CD4-positive, CD25-positive, alpha-beta regulatory T cell (primary cell): ENCODE data around the gene FERMT3. TPM values are rescaled to one million over a fixed set of nuclear protein-coding genes. Genes with fewer than 3 reads are reported as not detected.

ENCODE experiments used
- ATAC-seq, 2 donors: fragments of 150-1000 bp; cut with Tn5 transposase; one replicate each; pipeline ENCODE4 v1.10.0; 2021; ENCODE audit warnings: low read depth in 2 of 2, moderate number of reproducible peaks in 2 of 2, moderate library complexity in 1 of 2
- DNase-seq, 3 donors: peaks; one replicate each; pipeline versions ENCODE4 v3.0.0 to v3.0.0-alpha.2; 2012 to 2022; ENCODE audit warnings: mixed read lengths in 1 of 3
- H3K27ac ChIP-seq: one replicate; pipeline ENCODE4 v1.7.0; 2013; ENCODE audit warnings: mild to moderate bottlenecking, low read length; ENCODE audit not compliant: insufficient read depth, poor library complexity, severe bottlenecking
- H3K27me3 ChIP-seq: one replicate; pipeline ENCODE4 v1.7.0; 2013; ENCODE audit warnings: low read length; ENCODE audit not compliant: control insufficient read depth, insufficient read depth
- H3K36me3 ChIP-seq: one replicate; pipeline ENCODE4 v1.7.0; 2013; ENCODE audit warnings: mild to moderate bottlenecking, low read length, moderate library complexity; ENCODE audit not compliant: control insufficient read depth, insufficient read depth
- H3K4me1 ChIP-seq: 2 replicates; pipeline ENCODE4 v1.7.0; 2013; ENCODE audit warnings: mild to moderate bottlenecking, low read length; ENCODE audit not compliant: insufficient read depth, control insufficient read depth, poor library complexity, severe bottlenecking
- H3K4me3 ChIP-seq: one replicate; pipeline ENCODE4 v1.7.0; 2013; ENCODE audit warnings: low read depth, mild to moderate bottlenecking, low read length, moderate library complexity
- H3K9me3 ChIP-seq, 2 experiments: 1 replicate in 1 of 2; 2 replicates in 1 of 2; pipeline ENCODE4 v1.7.0; 2013; ENCODE audit warnings: low read length in 2 of 2, mild to moderate bottlenecking in 1 of 2, moderate library complexity in 1 of 2; ENCODE audit not compliant: control insufficient read depth in 2 of 2
- H3K27ac Mint-ChIP-seq, 3 donors: one replicate each; pipeline ENCODE4 v1.8.0; 2020 to 2022; ENCODE audit warnings: mild to moderate bottlenecking in 3 of 3, mixed read lengths in 3 of 3, moderate library complexity in 2 of 3
- H3K27me3 Mint-ChIP-seq: one replicate; pipeline ENCODE4 v1.8.0; 2022; ENCODE audit warnings: mild to moderate bottlenecking, mixed read lengths
- H3K36me3 Mint-ChIP-seq: one replicate; pipeline ENCODE4 v1.8.0; 2020; ENCODE audit warnings: mixed read lengths
- H3K4me1 Mint-ChIP-seq, 4 donors: one replicate each; pipeline ENCODE4 v1.8.0; 2020 to 2022; ENCODE audit warnings: mixed read lengths in 4 of 4, mild to moderate bottlenecking in 1 of 4
- H3K4me3 Mint-ChIP-seq, 4 donors: one replicate each; pipeline ENCODE4 v1.8.0; 2020 to 2022; ENCODE audit warnings: mild to moderate bottlenecking in 4 of 4, mixed read lengths in 4 of 4, moderate library complexity in 3 of 4
- H3K9me3 Mint-ChIP-seq, 7 donors: one replicate each; pipeline ENCODE4 v1.8.0; 2020 to 2022; ENCODE audit warnings: mixed read lengths in 7 of 7, mild to moderate bottlenecking in 3 of 7, moderate library complexity in 2 of 7
- polyA plus RNA-seq, 4 donors: library from polyadenylated mRNA; unstranded; fragments of 300-500 nt; fragmentation: Illumina TruSeq; gene quantifications; one replicate each; pipeline ENCODE4 v1.2.3, GENCODE V29; 2021
- total RNA-seq: library from RNA; stranded (reverse); gene quantifications from one replicate; pipeline ENCODE4 v1.2.3, GENCODE V29; 2022

The FERMT3 gene
- total and polyA plus RNA-seq, 5 donors from 2014 or later = 151 to 183 (median 167) TPM

DNA sequence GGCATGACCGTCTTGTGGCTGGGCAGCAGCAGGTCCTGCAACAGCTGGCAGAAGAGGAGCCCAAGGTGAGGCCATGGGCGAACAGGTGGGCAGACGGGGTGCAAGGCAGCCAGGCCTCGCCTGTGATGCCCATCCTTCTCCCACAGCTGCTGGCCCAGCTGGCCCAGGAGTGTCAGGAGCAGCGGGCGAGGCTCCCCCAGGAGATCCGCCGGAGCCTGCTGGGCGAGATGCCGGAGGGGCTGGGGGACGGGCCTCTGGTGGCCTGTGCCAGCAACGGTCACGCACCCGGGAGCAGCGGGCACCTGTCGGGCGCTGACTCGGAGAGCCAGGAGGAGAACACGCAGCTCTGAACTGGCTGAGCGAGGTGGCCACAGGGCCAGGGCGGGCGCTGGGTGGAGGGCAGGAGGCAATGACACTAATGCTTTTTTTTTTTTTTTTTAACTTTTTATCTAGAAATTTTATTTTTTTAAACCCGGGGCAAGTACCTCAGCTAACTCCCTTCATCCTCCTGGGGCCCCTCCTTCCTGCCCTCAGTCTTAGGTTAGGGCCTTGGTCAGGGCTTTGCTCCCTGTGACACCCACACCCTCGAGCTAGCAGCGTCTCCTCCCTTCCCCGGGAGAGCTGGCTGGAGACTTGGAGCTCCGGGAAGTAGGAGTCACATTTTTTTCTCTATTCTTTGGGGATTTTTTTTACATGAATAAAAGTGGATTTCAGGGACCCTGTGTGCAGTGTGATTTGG is 60.9 kb downstream of the FERMT3 start:
- Mint-ChIP-seq H3K9me3 (peaks cover 0 to 3% (median 0%) of the 10 kb centered on the region in 7 donors), H3K27ac (peak overlapping the region in 2 of 3 donors; percentile 65 to 77), H3K4me1 (peaks cover 0 to 33% (median 19%) of the 10 kb centered on the region in 4 donors), H3K4me3 (peak overlapping the region in 2 of 4 donors; percentile 78 to 96), H3K27me3 (peaks cover 8% of the 10 kb centered on the region), H3K36me3 (no peaks in the 10 kb centered on the region)
- Histone ChIP-seq H3K36me3 (no peaks in the 10 kb centered on the region), H3K27me3 (no peaks in the 10 kb centered on the region), H3K4me1 (peaks cover 27% of the 10 kb centered on the region), H3K27ac (no peak overlapping the region), H3K4me3 (no peak overlapping the region), H3K9me3 (no peaks in the 10 kb centered on the region)
- ATAC-seq = no peak
- no peak for DNase-seq

DNA sequence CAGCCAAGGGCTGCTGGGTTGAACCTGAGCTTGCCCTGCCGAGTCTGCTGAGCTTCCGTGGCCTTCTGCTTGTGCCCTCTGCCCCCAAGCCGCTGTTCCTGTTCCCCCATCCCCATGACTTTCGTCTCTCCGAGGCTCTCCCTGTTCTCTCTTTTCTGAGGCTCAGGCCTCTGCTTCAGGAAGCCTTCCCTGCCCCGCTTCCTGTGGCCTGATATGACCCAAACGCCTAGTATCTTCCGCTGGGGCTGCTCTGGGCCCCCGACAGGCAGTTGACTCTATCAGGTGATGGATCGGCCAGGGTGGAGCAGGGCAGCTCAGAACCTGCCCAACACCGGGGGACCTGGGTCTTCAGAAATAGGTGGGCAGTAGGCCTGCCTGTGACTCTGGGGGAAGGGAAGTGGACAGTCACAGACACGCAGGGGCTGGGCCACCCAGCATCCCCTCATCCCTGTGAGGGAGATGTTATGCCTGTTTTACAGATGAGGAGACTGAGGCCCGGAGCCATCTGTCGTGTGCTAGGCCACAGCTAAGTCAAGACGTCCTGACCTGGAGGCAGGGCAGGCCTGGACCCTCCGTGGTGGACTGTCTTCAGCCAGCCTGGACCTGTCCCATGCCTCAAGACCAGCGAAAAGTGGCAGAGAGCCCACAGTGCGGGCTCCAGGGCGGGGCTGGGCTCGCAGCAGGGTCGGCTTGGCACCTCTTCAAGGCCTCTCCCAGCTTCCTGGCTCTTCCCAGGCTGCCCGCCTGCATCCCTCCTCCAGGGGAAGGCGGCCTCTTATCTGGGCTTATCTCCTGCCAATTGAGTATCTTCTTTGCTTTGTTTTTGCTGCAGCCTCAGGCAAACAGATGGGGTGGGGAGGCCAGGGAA is 61.7 kb downstream of the FERMT3 start:
- Histone ChIP-seq H3K27me3 (no peaks in the 10 kb centered on the region), H3K9me3 (no peaks in the 10 kb centered on the region), H3K27ac (peak overlapping the region; percentile 98), H3K36me3 (no peaks in the 10 kb centered on the region), H3K4me3 (peak overlapping the region; percentile 59), H3K4me1 (peaks cover 27% of the 10 kb centered on the region)
- Mint-ChIP-seq H3K27ac (peak overlapping the region; percentile 92 to 98 (median 95)), H3K9me3 (peaks cover 0 to 3% (median 0%) of the 10 kb centered on the region in 7 donors), H3K27me3 (peaks cover 8% of the 10 kb centered on the region), H3K4me3 (peak overlapping the region; percentile 92 to 97 (median 96)), H3K36me3 (no peaks in the 10 kb centered on the region), H3K4me1 (peaks cover 0 to 33% (median 19%) of the 10 kb centered on the region in 4 donors)
- no peak for ATAC-seq
- no peak for DNase-seq

DNA sequence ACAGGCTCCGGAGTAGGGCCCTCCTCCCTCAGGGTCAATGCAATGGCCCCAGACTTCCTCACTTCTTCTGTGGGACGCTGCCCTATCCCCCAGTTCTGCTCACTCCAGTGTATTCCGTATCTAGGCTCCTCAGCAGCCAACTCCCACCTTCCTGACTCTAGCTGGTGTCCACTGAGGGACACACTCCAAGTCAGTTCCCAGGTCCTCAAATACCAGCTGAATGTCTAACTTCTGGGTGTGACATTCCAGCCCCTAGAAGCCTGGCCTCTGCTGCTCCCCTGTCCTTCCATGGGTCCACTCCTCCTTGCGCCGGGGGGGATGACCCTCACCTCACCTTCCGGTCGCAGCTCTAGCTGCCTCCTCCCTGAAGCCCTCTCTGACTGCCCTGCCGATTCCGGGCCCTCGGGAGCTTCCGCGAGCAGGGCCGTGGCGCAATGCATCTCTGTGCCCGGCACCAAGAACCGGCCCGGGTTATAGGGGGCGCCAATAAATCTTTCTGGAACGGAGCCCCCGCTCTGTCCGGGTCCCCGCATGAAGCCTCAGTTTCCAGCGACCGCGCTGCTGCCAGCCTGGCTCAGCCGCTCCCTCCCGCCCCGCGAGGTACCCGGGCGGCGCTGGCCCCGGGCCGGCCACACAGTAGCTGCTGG is 62.5 kb downstream of the FERMT3 start:
- no peak for ATAC-seq
- H3K36me3 Mint-ChIP-seq = no peaks in the 10 kb centered on the region
- Histone ChIP-seq H3K27me3 (no peaks in the 10 kb centered on the region), H3K4me3 (peak overlapping the region; percentile 59), H3K9me3 (no peaks in the 10 kb centered on the region), H3K27ac (peak overlapping the region; percentile 98), H3K36me3 (no peaks in the 10 kb centered on the region), H3K4me1 (peaks cover 27% of the 10 kb centered on the region)
- H3K27ac Mint-ChIP-seq = peak overlapping the region; percentile 77 to 98 (median 95)
- H3K9me3 Mint-ChIP-seq = peaks cover 0 to 3% (median 0%) of the 10 kb centered on the region in 7 donors
- peaks cover 8% of the 10 kb centered on the region for H3K27me3 Mint-ChIP-seq
- peak overlapping the region; percentile 92 to 97 (median 96) for H3K4me3 Mint-ChIP-seq
- peak in 1 of 3 donors; percentile 58 for DNase-seq
- H3K4me1 Mint-ChIP-seq = peaks cover 0 to 33% (median 19%) of the 10 kb centered on the region in 4 donors

DNA sequence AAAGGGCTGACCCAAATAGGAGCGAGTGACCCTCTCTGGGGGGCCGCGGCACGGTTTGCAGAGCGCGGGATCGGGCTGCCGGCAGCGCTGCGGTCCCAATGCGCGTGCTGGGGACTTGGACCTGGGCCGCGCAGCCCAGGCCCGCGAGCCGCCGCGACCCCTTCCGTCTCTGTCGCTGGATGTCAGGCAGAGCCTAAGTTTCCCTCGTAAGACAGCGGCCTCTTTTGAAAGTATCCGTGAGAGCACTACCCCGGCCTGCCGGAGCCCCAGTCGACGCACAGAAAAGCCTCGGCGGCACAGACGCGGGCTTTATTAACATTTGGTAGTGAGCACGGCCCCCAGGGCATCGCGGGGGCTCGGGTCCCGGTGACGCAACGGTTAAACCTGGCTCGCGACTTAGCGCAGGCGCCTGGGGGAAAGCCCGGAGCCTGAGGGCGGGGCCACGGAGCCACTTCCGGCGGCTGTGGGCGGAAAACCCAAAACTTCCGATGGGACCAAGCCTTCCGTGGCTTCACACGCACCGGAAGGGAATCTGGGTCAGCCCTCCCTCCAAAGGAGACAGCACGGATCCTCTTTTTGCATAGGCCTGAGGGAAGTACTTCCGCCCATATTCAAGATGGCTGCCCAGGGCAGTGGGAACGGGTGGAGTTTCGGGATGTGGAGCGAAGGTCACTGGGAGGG is 63.2 kb downstream of the FERMT3 start:
- peak; percentile 72 to 75 for ATAC-seq
- Histone ChIP-seq H3K27ac (peak overlapping the region; percentile 98), H3K4me3 (peak overlapping the region; percentile 84), H3K4me1 (peaks cover 27% of the 10 kb centered on the region), H3K9me3 (no peaks in the 10 kb centered on the region), H3K27me3 (no peaks in the 10 kb centered on the region), H3K36me3 (no peaks in the 10 kb centered on the region)
- peak overlapping the region; percentile 96 to 99 (median 98) for H3K27ac Mint-ChIP-seq
- peaks cover 0 to 3% (median 0%) of the 10 kb centered on the region in 7 donors for H3K9me3 Mint-ChIP-seq
- peak overlapping the region; percentile 92 to 97 (median 96) for H3K4me3 Mint-ChIP-seq
- H3K36me3 Mint-ChIP-seq = no peaks in the 10 kb centered on the region
- DNase-seq = peak; percentile 95 to 99 (median 96)
- H3K27me3 Mint-ChIP-seq = peaks cover 8% of the 10 kb centered on the region
- H3K4me1 Mint-ChIP-seq = peaks cover 0 to 33% (median 18%) of the 10 kb centered on the region in 4 donors

Other genes with a start within 250 kb of the FERMT3 start
- gene COX8A, start 232.1 kb upstream of the FERMT3 start, total RNA-seq = 124 TPM
- gene COX8A, start 232.1 kb upstream of the FERMT3 start, polyA plus RNA-seq = 100 to 1,000 TPM; 426 to 582 (median 526) TPM
- 78.6 TPM for gene OTUB1, start 220.3 kb upstream of the FERMT3 start, total RNA-seq
- gene OTUB1, start 220.3 kb upstream of the FERMT3 start, polyA plus RNA-seq = 100 to 1,000 TPM; 156 to 216 (median 166) TPM
- gene FLRT1, start 170.8 kb upstream of the FERMT3 start, total RNA-seq = not detected
- gene FLRT1, start 170.8 kb upstream of the FERMT3 start, polyA plus RNA-seq = under 1 TPM in 1 of 4 donors, not detected in 3; 0.21 TPM
- gene MACROD1, start 40.6 kb upstream of the FERMT3 start, total RNA-seq = 5.6 TPM
- gene MACROD1, start 40.6 kb upstream of the FERMT3 start, polyA plus RNA-seq = 10 to 100 TPM in 1 of 4 donors, 1 to 10 TPM in 3; 5.3 to 12.7 (median 7.0) TPM
- 57.8 TPM for gene STIP1, start 20.6 kb upstream of the FERMT3 start, total RNA-seq
- gene STIP1, start 20.6 kb upstream of the FERMT3 start, polyA plus RNA-seq = 10 to 100 TPM; 62.8 to 72.3 (median 64.8) TPM
- gene TRPT1, start 19.5 kb downstream of the FERMT3 start, total RNA-seq = 14.6 TPM
- 10 to 100 TPM; 33.2 to 37.0 (median 35.3) TPM for gene TRPT1, start 19.5 kb downstream of the FERMT3 start, polyA plus RNA-seq
- gene NUDT22, start 19.6 kb downstream of the FERMT3 start, total RNA-seq = 43.1 TPM
- 10 to 100 TPM; 35.8 to 46.9 (median 40.7) TPM for gene NUDT22, start 19.6 kb downstream of the FERMT3 start, polyA plus RNA-seq
- gene DNAJC4, start 23.8 kb downstream of the FERMT3 start, total RNA-seq = 41.9 TPM
- gene DNAJC4, start 23.8 kb downstream of the FERMT3 start, polyA plus RNA-seq = 10 to 100 TPM; 18.1 to 22.8 (median 20.4) TPM
- gene VEGFB, start 27.9 kb downstream of the FERMT3 start, total RNA-seq = 19.6 TPM
- 1 to 10 TPM; 6.5 to 8.6 (median 8.0) TPM for gene VEGFB, start 27.9 kb downstream of the FERMT3 start, polyA plus RNA-seq
- gene FKBP2, start 34.4 kb downstream of the FERMT3 start, total RNA-seq = 21.1 TPM
- 10 to 100 TPM; 36.8 to 47.8 (median 43.2) TPM for gene FKBP2, start 34.4 kb downstream of the FERMT3 start, polyA plus RNA-seq
- gene PPP1R14B, start 40.2 kb downstream of the FERMT3 start, total RNA-seq = 22.4 TPM
- gene PPP1R14B, start 40.2 kb downstream of the FERMT3 start, polyA plus RNA-seq = 10 to 100 TPM; 23.0 to 37.6 (median 29.4) TPM
- 3.6 TPM for gene PLCB3, start 44.8 kb downstream of the FERMT3 start, total RNA-seq
- under 1 TPM; 0.10 to 0.40 (median 0.25) TPM for gene PLCB3, start 44.8 kb downstream of the FERMT3 start, polyA plus RNA-seq
- gene BAD, start 77.9 kb downstream of the FERMT3 start, total RNA-seq = 25.7 TPM
- 10 to 100 TPM; 39.9 to 50.4 (median 46.3) TPM for gene BAD, start 77.9 kb downstream of the FERMT3 start, polyA plus RNA-seq
- 26.0 TPM for gene GPR137, start 79.1 kb downstream of the FERMT3 start, total RNA-seq
- 1 to 10 TPM; 4.1 to 8.1 (median 5.8) TPM for gene GPR137, start 79.1 kb downstream of the FERMT3 start, polyA plus RNA-seq
- not detected for gene KCNK4, start 84.6 kb downstream of the FERMT3 start, total RNA-seq
- gene KCNK4, start 84.6 kb downstream of the FERMT3 start, polyA plus RNA-seq = not detected
- not detected for gene CATSPERZ, start 93.6 kb downstream of the FERMT3 start, total RNA-seq
- gene CATSPERZ, start 93.6 kb downstream of the FERMT3 start, polyA plus RNA-seq = not detected
- gene ESRRA, start 98.8 kb downstream of the FERMT3 start, total RNA-seq = 28.6 TPM
- gene ESRRA, start 98.8 kb downstream of the FERMT3 start, polyA plus RNA-seq = 1 to 10 TPM; 6.0 to 7.4 (median 6.4) TPM
- 95.6 TPM for gene TRMT112, start 110.8 kb downstream of the FERMT3 start, total RNA-seq
- 100 to 1,000 TPM; 418 to 512 (median 480) TPM for gene TRMT112, start 110.8 kb downstream of the FERMT3 start, polyA plus RNA-seq
- 40.1 TPM for gene PRDX5, start 111.4 kb downstream of the FERMT3 start, total RNA-seq
- gene PRDX5, start 111.4 kb downstream of the FERMT3 start, polyA plus RNA-seq = 100 to 1,000 TPM; 170 to 217 (median 187) TPM
- gene CCDC88B, start 133.5 kb downstream of the FERMT3 start, total RNA-seq = 144 TPM
- 10 to 100 TPM in 2 of 4 donors, 1 to 10 TPM in 2; 7.4 to 11.7 (median 9.7) TPM for gene CCDC88B, start 133.5 kb downstream of the FERMT3 start, polyA plus RNA-seq
- gene RPS6KA4, start 152.4 kb downstream of the FERMT3 start, total RNA-seq = 32.7 TPM
- gene RPS6KA4, start 152.4 kb downstream of the FERMT3 start, polyA plus RNA-seq = 10 to 100 TPM in 2 of 4 donors, 1 to 10 TPM in 2; 6.3 to 14.6 (median 11.1) TPM